Activated T-cell treated with anti-CD3 and anti-CD28 coated beads for 4 hours (primary cell): ENCODE measurements around the gene AOPEP.

ENCODE experiments used
- DNase-seq: peaks from one replicate; pipeline ENCODE4 v3.0.0-alpha.2; 2020

Gene AOPEP

DNA sequence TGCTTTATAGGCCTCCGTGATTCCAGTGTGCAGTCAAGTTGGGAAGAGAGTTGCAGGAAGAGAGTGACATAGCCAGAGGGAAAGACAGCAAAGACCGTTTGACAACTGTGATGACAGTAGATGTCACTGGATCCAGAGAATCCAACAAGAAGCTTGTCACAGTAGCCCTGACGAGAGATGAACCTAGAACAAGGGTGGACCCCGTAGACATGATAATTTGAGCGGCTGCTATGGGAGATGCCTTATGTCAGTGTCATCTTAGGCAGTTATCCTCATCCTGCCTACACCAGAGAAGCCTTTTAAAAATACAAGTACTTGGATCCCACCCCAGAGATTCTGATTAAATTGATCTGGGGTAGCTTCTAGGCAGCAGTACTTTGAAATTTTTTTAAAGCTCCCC, 125.4 kb downstream of the AOPEP start:
- no peak for DNase-seq

DNA sequence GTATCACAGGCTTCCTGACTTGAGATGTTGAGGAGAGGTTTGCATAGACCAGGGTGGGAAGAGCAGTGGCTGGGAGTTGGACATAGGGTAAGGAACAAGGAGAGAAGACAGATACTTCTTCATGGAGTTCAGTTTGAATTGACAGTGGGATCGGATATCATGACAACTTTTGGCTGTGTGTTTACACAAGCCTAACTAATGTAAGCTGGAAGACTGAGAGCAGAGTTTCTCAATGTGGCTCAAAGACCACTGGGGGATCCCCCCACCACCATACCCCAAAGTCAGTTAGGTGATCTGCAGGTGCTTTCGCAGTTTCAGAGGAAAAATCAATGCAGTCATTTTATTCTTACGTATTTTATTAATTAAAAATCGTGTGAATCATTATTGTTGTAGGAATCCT, 125.9 kb downstream of the AOPEP start:
- DNase-seq, result no peak

DNA sequence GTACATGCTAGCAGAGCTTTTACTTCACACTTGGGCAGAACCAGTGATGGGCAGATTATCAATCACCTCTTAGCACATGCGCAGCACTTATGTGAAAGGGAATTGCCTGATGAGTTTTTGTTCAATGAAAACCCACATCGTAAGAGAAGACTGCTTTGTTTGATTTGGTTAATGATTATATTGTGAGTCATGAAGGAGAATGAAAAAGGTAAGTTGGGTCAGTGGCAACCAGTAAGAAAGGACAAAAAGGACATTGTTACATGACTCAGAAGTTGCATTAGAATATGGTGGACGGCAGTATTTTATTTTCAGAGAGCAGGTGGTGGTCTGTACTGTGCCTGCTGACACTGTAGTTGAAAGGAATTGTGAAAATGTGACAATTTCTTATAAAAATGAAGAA, 127.4 kb downstream of the AOPEP start:
- no peak for DNase-seq

DNA sequence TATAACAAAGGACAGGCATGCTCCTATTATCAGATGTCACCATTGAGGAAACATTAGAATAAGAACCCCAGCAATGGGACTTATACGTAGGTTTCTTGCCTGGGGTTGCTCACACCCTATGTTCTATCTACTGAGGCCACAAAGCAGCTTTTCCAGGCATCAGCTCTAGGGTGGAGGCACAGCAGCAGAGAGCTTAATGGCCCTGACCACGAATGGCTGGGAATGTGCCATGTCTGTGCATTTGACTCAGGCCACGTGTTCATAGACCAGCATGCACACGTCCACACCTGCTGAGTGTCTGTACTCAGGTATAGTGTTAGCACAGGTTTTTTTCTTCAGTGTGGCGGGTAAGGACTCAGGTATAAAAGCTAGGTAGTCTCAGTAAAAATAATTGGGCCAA, 129.4 kb downstream of the AOPEP start:
- no peak for DNase-seq

DNA sequence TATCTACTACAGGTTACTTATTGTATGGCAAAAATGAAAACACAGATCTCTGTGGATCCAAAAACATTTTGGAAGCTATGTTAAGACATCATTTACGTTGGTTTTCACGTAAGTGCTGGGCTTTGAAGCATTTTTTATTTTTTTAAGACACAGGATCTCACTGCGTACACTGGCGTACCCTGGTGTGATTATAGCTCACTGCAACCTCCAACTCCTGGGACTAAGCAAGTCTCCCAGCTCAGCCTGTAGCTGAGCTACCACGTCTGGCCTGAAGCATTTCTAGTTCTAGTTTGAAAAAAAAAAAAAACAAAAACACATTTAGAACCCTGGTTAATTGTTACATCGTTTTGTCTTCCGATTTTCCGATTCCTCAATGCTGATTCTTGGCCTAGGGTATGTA, 131.3 kb downstream of the AOPEP start:
- no peak for DNase-seq

DNA sequence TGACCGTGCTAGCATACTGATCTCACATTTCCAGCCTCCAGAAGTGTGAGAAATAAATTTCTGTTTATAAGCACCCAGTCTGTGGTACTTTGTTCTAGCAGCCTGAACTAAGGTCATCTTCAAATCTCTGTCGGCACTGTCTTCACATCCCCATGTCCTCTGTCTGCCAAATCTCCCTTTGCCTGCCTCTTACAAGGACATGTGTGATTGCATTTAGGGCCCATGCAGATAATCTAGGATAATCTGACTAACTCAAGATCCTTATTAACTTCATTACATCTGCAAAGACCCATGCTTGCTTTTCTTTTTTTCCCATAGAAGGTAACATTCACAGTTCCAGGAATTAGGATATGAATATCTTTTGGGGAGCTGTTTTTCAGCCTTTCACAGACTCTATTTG, 132.7 kb downstream of the AOPEP start:
- DNase-seq, result no peak

DNA sequence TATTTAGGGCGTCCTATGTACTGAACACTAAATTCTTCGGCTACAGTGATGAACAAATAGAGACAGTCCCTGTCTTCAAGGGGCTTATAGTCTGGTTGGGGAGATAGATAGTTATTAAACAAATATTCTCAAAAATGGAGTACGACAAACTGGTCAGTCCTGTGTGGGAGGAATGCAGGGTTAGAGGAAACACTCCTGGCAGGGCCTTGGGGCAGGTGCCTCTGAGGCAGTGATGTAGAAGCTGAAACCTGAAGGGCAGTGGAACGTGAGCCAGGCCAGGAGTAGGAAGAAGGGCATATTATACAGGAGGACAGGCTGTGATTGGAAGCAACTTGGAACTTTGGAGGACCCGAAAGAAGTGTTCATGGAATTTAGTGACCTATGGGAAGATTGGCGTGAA, 133.4 kb downstream of the AOPEP start:
- no peak for DNase-seq

DNA sequence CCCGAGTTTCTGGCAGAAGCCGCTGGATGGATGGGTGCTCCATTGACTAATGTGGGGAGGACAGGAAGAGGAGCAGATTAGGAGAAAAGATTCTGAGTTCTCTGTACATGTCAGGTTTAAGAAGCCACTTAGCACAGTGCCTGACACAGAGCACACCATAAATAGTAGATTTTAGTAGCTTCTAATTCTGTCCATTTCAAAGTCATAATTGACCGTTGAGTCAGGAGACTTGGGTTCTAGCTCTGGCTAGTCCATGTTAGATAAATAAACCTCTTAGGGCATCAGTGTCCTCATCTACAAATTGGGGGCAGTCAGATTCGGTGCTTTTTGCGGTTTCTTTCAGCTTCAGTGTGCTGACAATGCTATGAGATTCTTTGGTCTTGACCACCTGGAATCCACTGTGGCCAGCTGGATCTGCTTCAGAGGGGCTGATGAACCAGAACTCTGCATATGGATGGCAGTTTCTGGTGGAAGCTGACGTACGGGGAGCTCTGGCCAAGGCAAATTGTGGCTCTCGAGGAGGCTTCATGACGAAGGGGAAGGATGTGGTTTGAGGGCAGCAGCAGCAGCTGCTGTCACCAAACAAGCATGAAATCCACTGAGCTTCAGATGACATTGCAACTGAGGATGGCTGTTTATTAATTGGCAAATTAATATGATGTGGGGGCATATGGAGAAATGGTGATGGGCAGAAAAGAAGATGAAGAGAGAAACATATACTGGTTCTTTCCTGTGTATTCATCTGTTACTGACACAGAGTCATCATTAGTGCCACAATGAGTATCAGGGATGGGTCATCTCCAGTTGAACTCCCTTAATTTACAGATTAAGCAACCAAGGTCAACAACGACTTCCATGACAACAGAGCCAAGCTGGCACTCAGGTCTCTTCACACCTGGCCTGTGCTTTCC, 134.4 kb downstream of the AOPEP start:
- peak; percentile 41 for DNase-seq

DNA sequence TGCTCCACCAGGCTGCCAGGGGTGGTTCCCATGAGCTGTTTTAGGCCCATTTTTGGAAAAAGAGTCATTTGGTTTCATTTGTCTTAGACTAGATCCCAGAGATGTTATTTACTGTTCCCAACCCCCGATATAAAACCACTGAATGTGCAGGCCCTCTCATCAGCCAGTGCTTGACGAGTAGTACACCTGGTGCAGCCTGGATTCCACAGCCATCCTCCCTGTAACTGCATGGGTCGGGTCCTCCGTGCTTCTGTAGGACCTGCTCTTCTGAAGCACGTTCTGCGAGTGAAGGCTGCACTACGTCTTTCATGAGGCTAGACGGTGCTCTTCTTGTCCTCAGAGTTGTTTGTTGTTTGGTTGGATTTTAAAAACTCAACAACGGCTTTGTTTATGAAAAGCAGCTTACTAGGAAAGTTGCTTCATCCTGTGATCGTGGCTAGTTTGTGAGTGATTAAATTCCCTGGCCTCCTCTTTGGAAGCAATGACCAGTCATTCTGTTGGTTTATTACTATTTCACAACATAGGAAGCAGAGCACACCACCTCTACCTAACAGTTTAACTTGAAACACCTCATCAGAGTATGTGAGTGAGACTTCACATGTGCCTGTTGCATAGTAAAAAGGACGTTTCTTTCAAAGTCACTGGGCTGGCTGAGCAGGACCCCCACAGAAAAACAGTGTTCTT, 135.2 kb downstream of the AOPEP start:
- no peak for DNase-seq

DNA sequence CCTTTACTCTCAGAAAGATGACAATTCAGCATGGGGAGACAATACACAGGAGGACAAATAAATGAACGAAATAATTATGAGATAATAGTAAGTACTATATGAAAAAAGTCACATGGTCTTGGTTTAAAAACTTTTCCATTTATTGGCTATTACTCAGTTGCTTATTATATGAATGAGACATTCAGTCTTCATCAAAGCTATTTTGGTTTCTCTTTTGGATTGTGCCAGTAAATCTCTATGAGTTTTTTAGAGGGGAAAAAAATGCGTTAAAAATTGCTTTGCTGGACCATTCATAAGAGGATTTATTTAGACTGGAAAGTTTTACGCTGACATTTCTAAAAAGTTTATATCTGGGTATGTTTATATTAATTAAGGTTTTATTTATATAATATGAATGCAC, 137.7 kb downstream of the AOPEP start:
- DNase-seq, result no peak

DNA sequence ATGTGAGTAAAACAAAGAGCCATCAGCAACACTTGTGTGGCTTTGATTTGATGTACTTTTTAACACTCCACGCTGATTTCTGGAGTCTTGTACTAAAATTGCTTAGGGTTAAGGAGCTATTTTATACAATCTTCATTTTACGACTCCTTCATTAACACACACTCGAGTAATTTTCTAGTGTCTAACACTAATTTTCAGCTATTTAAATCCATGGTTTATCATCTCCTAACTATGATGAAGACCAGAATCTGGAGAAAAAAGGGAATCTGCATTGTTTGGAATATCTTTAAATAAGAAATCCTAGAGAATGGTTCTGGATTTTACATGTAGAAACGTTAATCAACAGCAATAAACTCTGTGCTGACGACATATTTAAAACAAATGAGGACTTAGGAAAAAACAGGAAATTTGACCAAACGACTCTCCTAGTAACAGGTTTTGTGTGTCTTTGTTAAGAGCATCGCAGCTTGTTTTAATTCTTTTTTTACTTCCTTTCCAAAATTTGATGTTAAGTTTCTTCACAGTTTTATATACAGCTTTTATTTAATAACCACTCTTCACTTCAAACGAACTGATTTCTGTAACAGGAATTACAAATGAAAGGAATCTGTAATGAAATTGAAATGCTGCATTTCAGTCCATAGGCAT, 138.5 kb downstream of the AOPEP start:
- DNase-seq, result no peak

DNA sequence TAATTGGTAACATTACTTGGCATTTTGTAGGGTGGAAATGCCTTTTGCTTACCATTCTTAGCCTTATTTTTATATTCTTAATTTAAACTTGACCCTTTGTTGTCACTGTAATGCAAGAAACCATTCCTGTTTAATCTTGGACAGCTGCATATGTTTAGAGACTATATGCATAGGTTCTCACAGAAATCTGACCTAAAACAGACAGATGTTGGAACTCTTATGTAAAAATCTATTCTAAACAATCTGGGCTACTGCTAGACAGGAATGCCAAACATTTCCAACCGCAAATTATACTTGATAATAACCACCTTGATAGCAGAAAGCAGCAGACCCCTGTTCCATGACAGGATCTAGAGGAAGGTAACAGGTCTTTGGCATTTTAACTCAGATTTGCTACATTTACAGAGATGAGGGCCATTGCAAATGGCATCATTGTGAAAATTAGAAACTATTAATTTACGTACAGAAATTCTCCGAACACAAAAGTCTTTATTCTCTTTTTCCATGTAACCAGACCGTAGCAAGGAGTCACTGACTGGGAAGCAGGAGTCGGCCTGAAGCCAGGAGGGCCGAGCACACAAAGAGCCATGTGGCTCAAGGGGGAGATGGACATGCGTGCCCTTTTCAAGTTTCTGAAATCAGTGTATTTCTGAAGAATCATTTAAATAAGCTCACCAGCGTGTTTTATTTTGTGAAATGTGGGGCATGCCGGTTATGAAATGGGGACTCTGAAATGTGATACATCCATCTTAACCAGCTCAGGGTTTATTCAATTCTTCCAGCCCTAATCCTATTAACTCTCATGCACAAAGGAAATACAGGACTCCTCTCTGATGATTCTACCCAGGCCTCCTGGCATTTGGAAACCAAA, 139.3 kb downstream of the AOPEP start:
- no peak for DNase-seq

DNA sequence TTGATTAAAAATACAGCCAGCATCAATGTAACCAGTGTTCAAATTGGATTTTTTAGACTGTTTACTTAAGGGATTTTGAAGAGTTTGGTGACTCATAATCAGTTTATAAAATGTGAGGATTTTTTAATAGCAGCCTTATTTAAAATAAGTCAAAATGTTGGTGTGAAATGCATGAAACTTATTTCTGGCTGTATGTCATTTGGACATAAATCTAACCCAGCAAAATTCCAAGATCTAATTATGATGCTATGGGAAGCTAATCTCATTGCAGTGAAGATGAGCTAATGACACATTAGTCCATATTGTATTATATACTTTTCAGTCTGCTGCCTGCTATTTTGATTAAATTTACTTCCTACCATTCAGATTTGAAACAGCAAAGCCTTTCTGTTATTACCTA, 140.3 kb downstream of the AOPEP start:
- DNase-seq, result no peak

DNA sequence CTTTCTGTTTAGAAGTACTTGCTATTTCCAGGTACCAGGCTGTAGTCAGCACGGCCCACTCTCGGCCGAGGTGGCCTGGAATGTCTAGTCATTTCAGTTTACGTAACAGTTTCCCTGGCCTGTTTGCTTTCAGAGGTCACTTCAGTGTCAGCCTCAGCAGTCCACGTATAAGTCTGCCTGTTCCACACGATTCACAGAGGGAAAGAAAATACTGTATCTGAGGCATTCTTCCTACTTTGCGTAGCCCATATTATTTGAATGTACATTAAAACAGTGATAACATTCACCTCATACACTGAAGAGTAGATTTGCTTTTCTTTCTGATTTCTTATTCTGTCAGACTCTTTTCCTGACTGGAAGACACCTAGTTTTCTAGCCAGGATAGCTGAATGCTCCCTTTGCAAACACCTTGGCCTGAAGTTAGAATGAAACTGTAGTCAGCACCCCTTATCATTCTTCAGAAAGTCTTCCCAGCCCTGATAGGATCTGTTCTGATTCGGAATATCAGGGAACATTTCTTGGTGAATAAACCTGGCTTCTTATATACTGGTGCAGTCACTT, 140.9 kb downstream of the AOPEP start:
- no peak for DNase-seq

DNA sequence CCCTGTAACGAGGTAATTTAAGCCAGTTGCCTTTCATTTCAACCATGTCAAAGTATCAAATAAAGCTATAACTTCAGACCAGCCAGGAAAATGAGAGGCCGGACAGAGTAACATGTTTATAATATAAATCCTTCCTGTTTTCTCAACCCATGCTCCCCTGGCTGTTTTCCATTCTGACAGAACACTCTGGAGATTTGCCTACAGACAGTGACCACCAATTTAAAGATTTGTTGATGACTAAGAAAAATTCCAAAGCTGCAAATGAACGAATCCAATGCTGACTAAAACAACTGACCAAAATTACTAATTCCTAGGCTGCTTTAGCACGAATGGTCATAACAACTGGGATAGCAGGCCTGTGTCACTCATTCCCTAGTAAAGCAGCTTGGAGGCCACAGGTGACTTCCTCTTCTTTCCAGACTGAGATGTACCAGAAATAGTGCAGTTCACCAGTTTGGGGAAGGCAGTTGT, 141.4 kb downstream of the AOPEP start:
- DNase-seq, result no peak

DNA sequence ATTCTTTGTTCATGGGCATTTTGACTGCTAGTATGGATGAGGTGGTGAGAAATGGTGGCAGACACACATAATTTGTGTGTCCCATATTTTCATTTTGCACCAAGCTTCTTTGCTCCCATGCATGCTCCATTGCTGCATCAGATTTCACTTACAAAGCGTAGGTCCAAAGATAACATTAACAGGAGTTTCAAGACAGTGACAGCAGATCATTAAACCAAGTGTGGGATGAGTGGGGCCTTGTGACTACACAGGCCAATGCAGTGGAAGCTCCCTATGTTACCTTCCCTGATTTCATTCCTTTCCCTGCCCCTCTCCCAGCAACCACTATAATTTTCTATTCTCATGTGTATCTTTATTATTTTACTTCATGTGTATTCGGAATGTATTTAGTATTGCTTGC, 142.0 kb downstream of the AOPEP start:
- DNase-seq, result no peak

DNA sequence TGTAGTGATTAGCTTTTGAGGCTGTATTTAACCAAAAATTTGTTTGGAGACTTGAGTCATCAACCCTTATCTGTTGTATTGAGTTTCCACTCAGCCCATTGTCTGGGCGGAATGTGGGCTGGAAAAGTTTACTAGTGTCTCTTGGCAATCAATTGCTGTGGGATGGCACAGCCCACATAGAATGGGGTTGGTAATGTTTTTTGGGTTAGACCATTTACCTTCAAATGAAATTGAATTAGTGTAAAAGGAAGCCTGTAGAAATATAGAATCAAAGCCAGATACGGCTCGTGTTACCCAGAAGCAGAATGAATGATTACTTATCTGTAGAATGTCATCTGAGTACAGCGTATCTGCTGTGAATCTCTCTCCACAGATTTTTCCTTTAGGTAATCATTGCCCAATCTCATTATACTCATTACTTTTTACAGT, 142.9 kb downstream of the AOPEP start:
- DNase-seq, result no peak

DNA sequence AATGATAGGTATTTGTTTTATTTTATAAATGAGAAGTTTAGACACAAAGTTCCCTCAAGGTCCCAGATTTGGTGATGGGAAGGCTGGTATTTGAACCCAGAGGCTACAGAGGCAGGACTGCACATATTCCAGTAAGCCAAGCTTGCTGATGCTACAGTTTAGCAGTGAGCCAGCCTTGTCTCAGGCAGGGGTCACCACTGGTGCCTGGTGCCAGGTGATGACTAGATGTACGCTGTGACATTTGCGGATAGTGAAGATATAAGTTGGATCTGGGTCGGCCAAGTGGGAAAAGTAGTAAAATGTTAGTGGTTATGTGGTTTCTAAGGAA, 143.9 kb downstream of the AOPEP start:
- no peak for DNase-seq

DNA sequence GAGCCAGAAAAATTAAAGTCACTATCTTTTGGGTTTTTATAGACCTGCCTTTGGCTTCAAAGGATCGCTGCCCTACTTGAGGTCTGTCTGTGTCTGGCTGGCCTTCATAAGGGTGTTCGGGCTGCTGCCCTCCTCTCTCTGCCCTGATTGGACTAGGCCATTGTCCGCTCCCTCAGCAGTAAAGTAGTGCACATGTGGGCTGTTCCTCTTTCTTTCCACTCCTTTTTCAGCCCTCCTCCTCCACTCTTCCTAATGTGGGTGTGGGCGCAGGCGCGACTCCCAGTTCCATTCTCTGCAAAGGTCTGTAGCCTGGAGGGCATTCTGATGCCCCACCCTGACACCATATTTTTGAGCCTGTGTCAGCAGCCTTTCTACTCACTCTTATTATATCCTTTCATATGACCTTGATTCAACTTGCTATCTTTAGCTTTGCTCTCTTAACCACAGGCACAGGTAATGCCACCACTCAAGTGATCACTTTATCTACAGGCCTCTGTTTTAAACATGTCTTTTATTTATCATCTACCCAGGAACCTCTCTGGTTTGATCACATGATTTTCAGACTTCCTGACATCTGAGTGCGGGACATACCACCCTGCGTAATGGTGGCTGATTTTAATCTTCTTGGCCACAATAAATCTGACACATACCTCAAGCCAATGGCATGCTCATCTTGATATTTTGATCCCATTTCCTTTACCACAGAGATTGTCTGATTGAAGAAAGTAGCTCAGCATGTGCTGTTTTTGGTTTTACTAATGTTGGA, 144.5 kb downstream of the AOPEP start:
- DNase-seq, result no peak

DNA sequence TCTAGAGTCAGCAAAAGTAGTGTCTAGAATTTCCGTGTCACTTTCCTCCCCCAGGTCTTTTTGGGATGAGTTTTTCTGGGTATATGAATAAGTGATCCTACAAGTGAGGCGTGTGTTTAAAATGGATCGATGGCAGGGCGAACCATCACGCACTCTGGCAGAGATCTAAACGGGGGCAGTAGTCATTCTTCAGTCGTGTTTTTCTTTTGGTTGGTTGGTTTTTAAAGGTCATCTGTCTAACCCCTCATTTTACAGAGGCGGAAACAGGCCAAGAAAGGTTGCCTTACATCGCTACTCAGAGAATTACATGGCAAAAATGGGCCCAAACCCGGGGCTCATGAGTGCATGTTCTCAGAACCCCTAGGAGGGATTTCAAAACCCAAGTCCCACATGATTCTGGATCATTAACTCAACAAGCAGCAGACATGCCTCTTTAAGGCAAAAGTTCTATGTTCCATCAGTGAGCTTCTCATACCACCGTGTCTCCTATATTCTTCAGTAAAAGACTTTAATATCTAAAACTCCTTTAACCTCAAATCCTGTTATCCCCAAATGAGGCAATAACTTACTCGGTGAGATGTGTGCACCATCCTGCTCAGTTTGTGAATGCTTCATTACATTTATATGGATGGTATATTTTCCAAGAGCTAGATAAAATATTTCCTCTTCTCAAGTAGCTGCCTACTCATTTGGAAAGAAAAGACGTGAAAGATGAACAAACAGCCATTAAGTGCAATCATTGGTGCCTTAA, 145.8 kb downstream of the AOPEP start:
- DNase-seq, result no peak

DNA sequence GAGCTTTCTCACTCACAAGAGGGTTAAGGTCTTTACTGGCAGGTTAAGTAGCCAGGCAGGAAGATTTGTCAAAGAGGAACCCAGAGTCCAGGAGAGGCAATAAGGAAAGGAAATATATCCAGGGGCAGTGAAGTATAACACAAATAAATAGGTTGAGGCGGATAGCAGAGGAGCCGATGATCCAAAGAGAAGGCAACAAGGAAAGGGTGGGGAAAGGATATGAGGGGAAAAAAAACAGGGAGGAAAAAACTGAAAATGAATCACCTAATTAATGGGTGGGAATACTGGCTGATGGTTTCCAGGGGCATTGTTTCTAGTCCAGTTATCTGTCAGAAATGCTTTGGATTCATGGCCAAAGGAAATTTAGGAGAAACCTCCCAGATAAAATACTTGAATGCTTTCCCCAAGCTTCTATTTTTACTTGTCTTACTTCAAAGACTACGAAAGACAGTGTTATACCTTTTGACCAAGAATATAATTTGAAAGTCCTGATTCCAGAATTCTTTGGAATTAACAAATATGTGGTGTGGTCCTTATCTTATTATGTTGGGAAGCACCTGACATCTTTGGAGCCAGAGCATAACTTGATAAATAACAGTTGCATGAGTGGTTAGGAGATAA, 146.5 kb downstream of the AOPEP start:
- DNase-seq, result no peak
